Measurements from ENCODE around the gene RACGAP1. TPM values are rescaled to one million over a fixed set of nuclear protein-coding genes. Genes with fewer than 3 reads are reported as not detected.
"Not testable (repeated sequence)": the region's sequence is repeated elsewhere in the genome, so short reads cannot be mapped to it uniquely, and the experiment has no call there.

RACGAP1 gene
- total RNA-seq, 1 experiment from 2014 or later = 147 TPM

- not testable (repeated sequence) for DNase-seq (ENCODE audit: low spot score)
These were observed 38.8 kb downstream of the RACGAP1 start for GRCh38 chr12:49986476-49986875.

- no peak for DNase-seq (ENCODE audit: low spot score)
These were observed 39.3 kb downstream of the RACGAP1 start for GRCh38 chr12:49985981-49986380.

- no peak for DNase-seq (ENCODE audit: low spot score)
These were observed 40.6 kb downstream of the RACGAP1 start for GRCh38 chr12:49984476-49985359.

GRCh38 chr12:49983892-49984291 is 41.4 kb downstream of the RACGAP1 start:
- DNase-seq (ENCODE audit: low spot score) = peak; percentile 86

- no peak for DNase-seq (ENCODE audit: low spot score)
These were observed 42.8 kb downstream of the RACGAP1 start for GRCh38 chr12:49982246-49983087.

- no peak for DNase-seq (ENCODE audit: low spot score)
These were observed 44.6 kb downstream of the RACGAP1 start for GRCh38 chr12:49980501-49981349.

- DNase-seq (ENCODE audit: low spot score) = no peak
These were observed 45.5 kb downstream of the RACGAP1 start for GRCh38 chr12:49979791-49980190.

GRCh38 chr12:49979016-49979586 is 46.2 kb downstream of the RACGAP1 start:
- DNase-seq (ENCODE audit: low spot score) = no peak

GRCh38 chr12:49978125-49978524 is 47.2 kb downstream of the RACGAP1 start:
- DNase-seq (ENCODE audit: low spot score) = no peak

- DNase-seq (ENCODE audit: low spot score) = no peak
These were observed 48.7 kb downstream of the RACGAP1 start for GRCh38 chr12:49976557-49976956.

- no peak for DNase-seq (ENCODE audit: low spot score)
These were observed 50.0 kb downstream of the RACGAP1 start for GRCh38 chr12:49975318-49975761.

- DNase-seq (ENCODE audit: low spot score) = no peak
These were observed 50.5 kb downstream of the RACGAP1 start for GRCh38 chr12:49974677-49975317.

GRCh38 chr12:49974231-49974675 is 51.0 kb downstream of the RACGAP1 start:
- no peak for DNase-seq (ENCODE audit: low spot score)

GRCh38 chr12:49973361-49973830 is 51.9 kb downstream of the RACGAP1 start:
- DNase-seq (ENCODE audit: low spot score) = no peak

- no peak for DNase-seq (ENCODE audit: low spot score)
These were observed 52.5 kb downstream of the RACGAP1 start, which contains the start of gene AQP6 for GRCh38 chr12:49972641-49973360. AQP6 (plus strand) TSS chr12:49972947; CDS start chr12:49973174, 227 bp downstream.

GRCh38 chr12:49972129-49972528 is 53.2 kb downstream of the RACGAP1 start:
- DNase-seq (ENCODE audit: low spot score) = no peak

- no peak for DNase-seq (ENCODE audit: low spot score)
These were observed 54.2 kb downstream of the RACGAP1 start for GRCh38 chr12:49971141-49971540.

GRCh38 chr12:49970658-49971057 is 54.6 kb downstream of the RACGAP1 start:
- no peak for DNase-seq (ENCODE audit: low spot score)

GRCh38 chr12:49969651-49970429 is 55.5 kb downstream of the RACGAP1 start:
- DNase-seq (ENCODE audit: low spot score) = no peak
